ENCODE measurements around the gene PCNT. TPM values are rescaled to one million over a fixed set of nuclear protein-coding genes. Genes with fewer than 3 reads are reported as not detected.
"Not testable (repeated sequence)": the region's sequence is repeated elsewhere in the genome, so short reads cannot be mapped to it uniquely, and the experiment has no call there.

Gene PCNT
- total RNA-seq, 1 donor from 2014 or later, result 58.4 TPM

GRCh38 chr21:46361935-46362334 is 38.0 kb downstream of the PCNT start:
- H3K4me1 Mint-ChIP-seq (ENCODE audit: low read depth), result no peaks in the 10 kb centered on the region
- H3K4me3 Mint-ChIP-seq, result no peak overlapping the region
- no peaks in the 10 kb centered on the region for H3K9me3 Mint-ChIP-seq
- DNase-seq (ENCODE audit: low spot score), result no peak
- intact Hi-C loops (cut with micrococcal nuclease), result no loop called here
- peaks cover 38% of the 10 kb centered on the region for H3K36me3 Mint-ChIP-seq (ENCODE audit: low read depth)
- H3K27ac Mint-ChIP-seq, result no peak overlapping the region
- no peaks in the 10 kb centered on the region for H3K27me3 Mint-ChIP-seq (ENCODE audit: insufficient read depth)

GRCh38 chr21:46362946-46363345 is 39.0 kb downstream of the PCNT start:
- Mint-ChIP-seq H3K36me3 (ENCODE audit: low read depth) (peaks cover 32% of the 10 kb centered on the region), H3K27ac (no peak overlapping the region)
- intact Hi-C loops (cut with micrococcal nuclease), result no loop called here

GRCh38 chr21:46363698-46364097 is 39.7 kb downstream of the PCNT start:
- no peak for DNase-seq (ENCODE audit: low spot score)
- no peaks in the 10 kb centered on the region for H3K27me3 Mint-ChIP-seq (ENCODE audit: insufficient read depth)
- H3K4me1 Mint-ChIP-seq (ENCODE audit: low read depth), result peaks cover 7% of the 10 kb centered on the region
- H3K27ac Mint-ChIP-seq, result no peak overlapping the region
- intact Hi-C loops (cut with micrococcal nuclease), result no loop called here
- H3K4me3 Mint-ChIP-seq, result no peak overlapping the region
- no peaks in the 10 kb centered on the region for H3K9me3 Mint-ChIP-seq
- H3K36me3 Mint-ChIP-seq (ENCODE audit: low read depth), result peaks cover 34% of the 10 kb centered on the region

More at GRCh38 chr21:46362946-46363345, 39.0 kb downstream of the PCNT start:
- no peaks in the 10 kb centered on the region for H3K9me3 Mint-ChIP-seq
- H3K4me3 Mint-ChIP-seq, result no peak overlapping the region
- no peaks in the 10 kb centered on the region for H3K4me1 Mint-ChIP-seq (ENCODE audit: low read depth)
- no peak for DNase-seq (ENCODE audit: low spot score)
- no peaks in the 10 kb centered on the region for H3K27me3 Mint-ChIP-seq (ENCODE audit: insufficient read depth)

GRCh38 chr21:46366091-46366490 is 42.1 kb downstream of the PCNT start:
- H3K9me3 Mint-ChIP-seq, result no peaks in the 10 kb centered on the region
- peaks cover 18% of the 10 kb centered on the region for H3K4me1 Mint-ChIP-seq (ENCODE audit: low read depth)
- no peak for DNase-seq (ENCODE audit: low spot score)
- H3K36me3 Mint-ChIP-seq (ENCODE audit: low read depth), result peaks cover 35% of the 10 kb centered on the region
- no peaks in the 10 kb centered on the region for H3K27me3 Mint-ChIP-seq (ENCODE audit: insufficient read depth)
- H3K4me3 Mint-ChIP-seq, result no peak overlapping the region
- intact Hi-C loops (cut with micrococcal nuclease), result no loop called here
- H3K27ac Mint-ChIP-seq, result no peak overlapping the region

GRCh38 chr21:46366561-46366960 is 42.6 kb downstream of the PCNT start:
- H3K27ac Mint-ChIP-seq, result no peak overlapping the region
- H3K9me3 Mint-ChIP-seq, result no peaks in the 10 kb centered on the region
- no peak overlapping the region for H3K4me3 Mint-ChIP-seq
- DNase-seq (ENCODE audit: low spot score), result no peak
- peaks cover 21% of the 10 kb centered on the region for H3K4me1 Mint-ChIP-seq (ENCODE audit: low read depth)
- H3K27me3 Mint-ChIP-seq (ENCODE audit: insufficient read depth), result no peaks in the 10 kb centered on the region
- peaks cover 36% of the 10 kb centered on the region for H3K36me3 Mint-ChIP-seq (ENCODE audit: low read depth)
- intact Hi-C loops (cut with micrococcal nuclease), result no loop called here

- no peak overlapping the region for H3K4me3 Mint-ChIP-seq
- H3K9me3 Mint-ChIP-seq, result no peaks in the 10 kb centered on the region
- H3K4me1 Mint-ChIP-seq (ENCODE audit: low read depth), result peaks cover 24% of the 10 kb centered on the region
- intact Hi-C loops (cut with micrococcal nuclease), result no loop called here
- H3K27ac Mint-ChIP-seq, result no peak overlapping the region
- peaks cover 36% of the 10 kb centered on the region for H3K36me3 Mint-ChIP-seq (ENCODE audit: low read depth)
- H3K27me3 Mint-ChIP-seq (ENCODE audit: insufficient read depth), result no peaks in the 10 kb centered on the region
- DNase-seq (ENCODE audit: low spot score), result no peak
Measured at GRCh38 chr21:46366966-46367365, 43.0 kb downstream of the PCNT start.

- H3K4me3 Mint-ChIP-seq, result peak overlapping the region; percentile 73
- intact Hi-C loops (cut with micrococcal nuclease), result loop anchor here (2.0 kb wide), 1 partner anchor 46 kb away; the partner anchor contains the start of gene C21orf58
- peak; percentile 57 for DNase-seq (ENCODE audit: low spot score)
- H3K27ac Mint-ChIP-seq, result peak overlapping the region; percentile 90
- H3K9me3 Mint-ChIP-seq, result no peaks in the 10 kb centered on the region
- peaks cover 38% of the 10 kb centered on the region for H3K36me3 Mint-ChIP-seq (ENCODE audit: low read depth)
- H3K27me3 Mint-ChIP-seq (ENCODE audit: insufficient read depth), result no peaks in the 10 kb centered on the region
- peaks cover 24% of the 10 kb centered on the region for H3K4me1 Mint-ChIP-seq (ENCODE audit: low read depth)
Measured at GRCh38 chr21:46368533-46369285, 44.8 kb downstream of the PCNT start.

GRCh38 chr21:46369520-46370235 is 45.7 kb downstream of the PCNT start:
- H3K36me3 Mint-ChIP-seq (ENCODE audit: low read depth), result peaks cover 38% of the 10 kb centered on the region
- no peak overlapping the region for H3K27ac Mint-ChIP-seq
- H3K27me3 Mint-ChIP-seq (ENCODE audit: insufficient read depth), result no peaks in the 10 kb centered on the region
- no peak overlapping the region for H3K4me3 Mint-ChIP-seq
- no peaks in the 10 kb centered on the region for H3K9me3 Mint-ChIP-seq
- DNase-seq (ENCODE audit: low spot score), result no peak
- intact Hi-C loops (cut with micrococcal nuclease), result loop anchor here (2.0 kb wide), 1 partner anchor 47 kb away; the partner anchor contains the start of gene C21orf58
- H3K4me1 Mint-ChIP-seq (ENCODE audit: low read depth), result peaks cover 24% of the 10 kb centered on the region

GRCh38 chr21:46371204-46372013 is 47.5 kb downstream of the PCNT start:
- H3K4me1 Mint-ChIP-seq (ENCODE audit: low read depth), result peaks cover 24% of the 10 kb centered on the region
- no peaks in the 10 kb centered on the region for H3K9me3 Mint-ChIP-seq
- DNase-seq (ENCODE audit: low spot score), result no peak
- H3K4me3 Mint-ChIP-seq, result no peak overlapping the region
- peaks cover 23% of the 10 kb centered on the region for H3K36me3 Mint-ChIP-seq (ENCODE audit: low read depth)
- intact Hi-C loops (cut with micrococcal nuclease), result no loop called here
- H3K27ac Mint-ChIP-seq, result no peak overlapping the region
- no peaks in the 10 kb centered on the region for H3K27me3 Mint-ChIP-seq (ENCODE audit: insufficient read depth)

- no peaks in the 10 kb centered on the region for H3K27me3 Mint-ChIP-seq (ENCODE audit: insufficient read depth)
- H3K27ac Mint-ChIP-seq, result no peak overlapping the region
- peaks cover 19% of the 10 kb centered on the region for H3K36me3 Mint-ChIP-seq (ENCODE audit: low read depth)
- no peak overlapping the region for H3K4me3 Mint-ChIP-seq
- no peaks in the 10 kb centered on the region for H3K9me3 Mint-ChIP-seq
- H3K4me1 Mint-ChIP-seq (ENCODE audit: low read depth), result peaks cover 24% of the 10 kb centered on the region
- no peak for DNase-seq (ENCODE audit: low spot score)
- intact Hi-C loops (cut with micrococcal nuclease), result no loop called here
Measured at GRCh38 chr21:46372014-46372485, 48.1 kb downstream of the PCNT start.

GRCh38 chr21:46372947-46373346 is 49.0 kb downstream of the PCNT start:
- DNase-seq (ENCODE audit: low spot score); H3K27me3 Mint-ChIP-seq (ENCODE audit: insufficient read depth); H3K4me3 Mint-ChIP-seq; intact Hi-C loops (cut with micrococcal nuclease); H3K27ac Mint-ChIP-seq; H3K9me3 Mint-ChIP-seq: not testable (repeated sequence)
- Mint-ChIP-seq H3K36me3 (ENCODE audit: low read depth) (peaks cover 24% of the 10 kb centered on the region), H3K4me1 (ENCODE audit: low read depth) (peaks cover 24% of the 10 kb centered on the region)

- Mint-ChIP-seq H3K27me3 (ENCODE audit: insufficient read depth) (no peaks in the 10 kb centered on the region), H3K4me3 (no peak overlapping the region), H3K27ac (no peak overlapping the region), H3K36me3 (ENCODE audit: low read depth) (peaks cover 32% of the 10 kb centered on the region), H3K4me1 (ENCODE audit: low read depth) (peaks cover 7% of the 10 kb centered on the region), H3K9me3 (no peaks in the 10 kb centered on the region)
- intact Hi-C loops (cut with micrococcal nuclease), result no loop called here
- DNase-seq (ENCODE audit: low spot score), result no peak
Measured at GRCh38 chr21:46374761-46375389, 50.9 kb downstream of the PCNT start.

Measured in activated T-helper 1 cell treated with anti-CD3 and anti-CD28 coated beads, Interleukin-12 subunit alpha, Interleukin-12 subunit beta, Interleukin-2, Interleukin-4 antibody, amounts not matched to agents 30 ng/mL and 10 ng/mL and 1 ng/mL, durations not matched to agents 14 hours and 24 hours and 36 hours (primary cell).